Central memory CD8-positive, alpha-beta T cell (primary cell): ENCODE results near the gene VTCN1.

Source experiments
- ATAC-seq: fragments of 150-1000 bp; cut with Tn5 transposase; replicated peaks from 2 replicates; pipeline ENCODE4 v1.10.0; 2022; ENCODE audit warnings: mild to moderate bottlenecking, moderate FRiP score, moderate number of reproducible peaks; ENCODE audit not compliant: poor library complexity, severe bottlenecking; ENCODE audit errors: extremely low read depth
- DNase-seq, 2 donors: peaks; one replicate each; pipeline ENCODE4 v3.0.0; 2021; ENCODE audit warnings: low spot score in 2 of 2
- H3K27ac Mint-ChIP-seq: one replicate; pipeline ENCODE4 v1.8.0; 2022; ENCODE audit warnings: low read depth, mild to moderate bottlenecking, moderate library complexity, mixed read lengths
- H3K27me3 Mint-ChIP-seq: one replicate; pipeline ENCODE4 v1.8.0; 2022; ENCODE audit warnings: mixed read lengths
- H3K36me3 Mint-ChIP-seq: one replicate; pipeline ENCODE4 v1.8.0; 2022; ENCODE audit warnings: mild to moderate bottlenecking, moderate library complexity, mixed read lengths; ENCODE audit not compliant: insufficient read depth
- H3K4me1 Mint-ChIP-seq: one replicate; pipeline ENCODE4 v1.8.0; 2022; ENCODE audit warnings: mixed read lengths
- H3K4me3 Mint-ChIP-seq: one replicate; pipeline ENCODE4 v1.8.0; 2022; ENCODE audit warnings: mild to moderate bottlenecking, moderate library complexity, mixed read lengths
- H3K9me3 Mint-ChIP-seq: one replicate; pipeline ENCODE4 v1.8.0; 2022; ENCODE audit warnings: mixed read lengths

The VTCN1 gene

GRCh38 chr1:117146575-117147340, 64.0 kb downstream of the VTCN1 start:
- H3K27me3 Mint-ChIP-seq = peaks cover 25% of the 10 kb centered on the region
- DNase-seq = no peak
- no peaks in the 10 kb centered on the region for H3K36me3 Mint-ChIP-seq
- no peak overlapping the region for H3K27ac Mint-ChIP-seq
- no peak for ATAC-seq
- no peaks in the 10 kb centered on the region for H3K4me1 Mint-ChIP-seq
- H3K4me3 Mint-ChIP-seq = no peak overlapping the region
- H3K9me3 Mint-ChIP-seq = no peaks in the 10 kb centered on the region

- no peak for DNase-seq
- Mint-ChIP-seq H3K27me3 (peaks cover 25% of the 10 kb centered on the region), H3K4me1 (no peaks in the 10 kb centered on the region), H3K27ac (no peak overlapping the region), H3K9me3 (no peaks in the 10 kb centered on the region), H3K4me3 (no peak overlapping the region), H3K36me3 (no peaks in the 10 kb centered on the region)
- ATAC-seq = no peak
Measured at GRCh38 chr1:117146072-117146471, 64.7 kb downstream of the VTCN1 start.

- DNase-seq (no peak), ATAC-seq (no peak)
- H3K27ac Mint-ChIP-seq = no peak overlapping the region
- no peaks in the 10 kb centered on the region for H3K4me1 Mint-ChIP-seq
- H3K4me3 Mint-ChIP-seq = no peak overlapping the region
- peaks cover 25% of the 10 kb centered on the region for H3K27me3 Mint-ChIP-seq
- H3K36me3 Mint-ChIP-seq = no peaks in the 10 kb centered on the region
- H3K9me3 Mint-ChIP-seq = no peaks in the 10 kb centered on the region
Measured at GRCh38 chr1:117143871-117144270, 66.9 kb downstream of the VTCN1 start.

- ATAC-seq (no peak), DNase-seq (no peak)
- Mint-ChIP-seq H3K27ac (no peak overlapping the region), H3K36me3 (no peaks in the 10 kb centered on the region), H3K9me3 (no peaks in the 10 kb centered on the region), H3K27me3 (peaks cover 25% of the 10 kb centered on the region), H3K4me1 (no peaks in the 10 kb centered on the region), H3K4me3 (no peak overlapping the region)
Measured at GRCh38 chr1:117143172-117143571, 67.6 kb downstream of the VTCN1 start.

- H3K27me3 Mint-ChIP-seq = peaks cover 23% of the 10 kb centered on the region
Measured at GRCh38 chr1:117142200-117142599, 68.5 kb downstream of the VTCN1 start.

GRCh38 chr1:117138561-117138960, 72.2 kb downstream of the VTCN1 start:
- H3K27me3 Mint-ChIP-seq = peaks cover 30% of the 10 kb centered on the region
- no peaks in the 10 kb centered on the region for H3K9me3 Mint-ChIP-seq
- no peaks in the 10 kb centered on the region for H3K36me3 Mint-ChIP-seq
- H3K27ac Mint-ChIP-seq = no peak overlapping the region
- ATAC-seq = no peak
- no peak for DNase-seq
- no peaks in the 10 kb centered on the region for H3K4me1 Mint-ChIP-seq
- H3K4me3 Mint-ChIP-seq = no peak overlapping the region

More at GRCh38 chr1:117142200-117142599, 68.5 kb downstream of the VTCN1 start:
- H3K36me3 Mint-ChIP-seq = no peaks in the 10 kb centered on the region
- no peak overlapping the region for H3K27ac Mint-ChIP-seq
- no peaks in the 10 kb centered on the region for H3K4me1 Mint-ChIP-seq
- no peak overlapping the region for H3K4me3 Mint-ChIP-seq
- H3K9me3 Mint-ChIP-seq = no peaks in the 10 kb centered on the region
- DNase-seq (no peak), ATAC-seq (no peak)

GRCh38 chr1:117138106-117138505, 72.6 kb downstream of the VTCN1 start:
- DNase-seq = no peak
- Mint-ChIP-seq H3K36me3 (no peaks in the 10 kb centered on the region), H3K27me3 (peaks cover 34% of the 10 kb centered on the region), H3K9me3 (no peaks in the 10 kb centered on the region), H3K4me3 (no peak overlapping the region), H3K4me1 (no peaks in the 10 kb centered on the region), H3K27ac (no peak overlapping the region)
- no peak for ATAC-seq

GRCh38 chr1:117137281-117137855, 73.4 kb downstream of the VTCN1 start:
- Mint-ChIP-seq H3K27me3 (peaks cover 36% of the 10 kb centered on the region), H3K27ac (no peak overlapping the region), H3K9me3 (no peaks in the 10 kb centered on the region), H3K4me3 (no peak overlapping the region), H3K4me1 (no peaks in the 10 kb centered on the region), H3K36me3 (no peaks in the 10 kb centered on the region)
- DNase-seq (no peak), ATAC-seq (no peak)

GRCh38 chr1:117136749-117137148, 74.0 kb downstream of the VTCN1 start:
- no peaks in the 10 kb centered on the region for H3K36me3 Mint-ChIP-seq
- no peaks in the 10 kb centered on the region for H3K9me3 Mint-ChIP-seq
- no peak overlapping the region for H3K4me3 Mint-ChIP-seq
- peaks cover 36% of the 10 kb centered on the region for H3K27me3 Mint-ChIP-seq
- DNase-seq (no peak), ATAC-seq (no peak)
- no peaks in the 10 kb centered on the region for H3K4me1 Mint-ChIP-seq
- H3K27ac Mint-ChIP-seq = no peak overlapping the region

GRCh38 chr1:117135329-117135728, 75.4 kb downstream of the VTCN1 start:
- Mint-ChIP-seq H3K4me3 (no peak overlapping the region), H3K9me3 (no peaks in the 10 kb centered on the region), H3K27me3 (peaks cover 36% of the 10 kb centered on the region), H3K36me3 (no peaks in the 10 kb centered on the region), H3K27ac (no peak overlapping the region), H3K4me1 (no peaks in the 10 kb centered on the region)
- ATAC-seq (no peak), DNase-seq (no peak)

- Mint-ChIP-seq H3K27ac (no peak overlapping the region), H3K4me1 (no peaks in the 10 kb centered on the region), H3K4me3 (no peak overlapping the region), H3K36me3 (no peaks in the 10 kb centered on the region), H3K9me3 (no peaks in the 10 kb centered on the region), H3K27me3 (peaks cover 26% of the 10 kb centered on the region)
- no peak for ATAC-seq
- no peak for DNase-seq
Measured at GRCh38 chr1:117130526-117130925, 80.2 kb downstream of the VTCN1 start.

GRCh38 chr1:117128323-117129079, 82.2 kb downstream of the VTCN1 start:
- ATAC-seq = no peak
- H3K4me1 Mint-ChIP-seq = no peaks in the 10 kb centered on the region
- DNase-seq = no peak
- no peak overlapping the region for H3K4me3 Mint-ChIP-seq
- peaks cover 6% of the 10 kb centered on the region for H3K27me3 Mint-ChIP-seq
- H3K9me3 Mint-ChIP-seq = no peaks in the 10 kb centered on the region
- no peaks in the 10 kb centered on the region for H3K36me3 Mint-ChIP-seq
- no peak overlapping the region for H3K27ac Mint-ChIP-seq

- no peaks in the 10 kb centered on the region for H3K9me3 Mint-ChIP-seq
- no peak overlapping the region for H3K4me3 Mint-ChIP-seq
- no peaks in the 10 kb centered on the region for H3K27me3 Mint-ChIP-seq
- H3K4me1 Mint-ChIP-seq = peaks cover 1% of the 10 kb centered on the region
- no peak for ATAC-seq
- H3K27ac Mint-ChIP-seq = no peak overlapping the region
- H3K36me3 Mint-ChIP-seq = no peaks in the 10 kb centered on the region
- no peak for DNase-seq
Measured at GRCh38 chr1:117127795-117128194, 82.9 kb downstream of the VTCN1 start.
